Stimulated activated naive CD8-positive, alpha-beta T cell treated with anti-CD3 and anti-CD28 coated beads, Interleukin-15, Interleukin-2, amounts not matched to agents 100 ng/mL and 50 ng/mL, for 24 hours (primary cell): Measurements from ENCODE around the gene TET2.

Experiments
- H3K27ac Mint-ChIP-seq: one replicate; pipeline ENCODE4 v1.8.0; 2021; ENCODE audit warnings: mild to moderate bottlenecking, mixed read lengths
- H3K27me3 Mint-ChIP-seq: one replicate; pipeline ENCODE4 v1.8.0; 2021; ENCODE audit warnings: mixed read lengths
- H3K36me3 Mint-ChIP-seq: one replicate; pipeline ENCODE4 v1.8.0; 2021; ENCODE audit warnings: low read depth, mixed read lengths
- H3K4me1 Mint-ChIP-seq: one replicate; pipeline ENCODE4 v1.8.0; 2021; ENCODE audit warnings: low read depth, mixed read lengths
- H3K4me3 Mint-ChIP-seq: one replicate; pipeline ENCODE4 v1.8.0; 2021; ENCODE audit warnings: mild to moderate bottlenecking, mixed read lengths
- H3K9me3 Mint-ChIP-seq: one replicate; pipeline ENCODE4 v1.8.0; 2021; ENCODE audit warnings: mixed read lengths

Gene TET2

GRCh38 chr4:105150503-105150902 is 3.8 kb downstream of the TET2 start:
- H3K36me3 Mint-ChIP-seq: peaks cover 8% of the 10 kb centered on the region

GRCh38 chr4:105153749-105154148 is 7.1 kb downstream of the TET2 start:
- H3K4me3 Mint-ChIP-seq: no peak overlapping the region
- H3K27ac Mint-ChIP-seq: no peak overlapping the region
- H3K4me1 Mint-ChIP-seq: peaks cover 50% of the 10 kb centered on the region
- no peaks in the 10 kb centered on the region for H3K27me3 Mint-ChIP-seq
- H3K36me3 Mint-ChIP-seq: peaks cover 14% of the 10 kb centered on the region
- no peaks in the 10 kb centered on the region for H3K9me3 Mint-ChIP-seq

More at GRCh38 chr4:105150503-105150902, 3.8 kb downstream of the TET2 start:
- Mint-ChIP-seq H3K9me3 (no peaks in the 10 kb centered on the region), H3K4me1 (peaks cover 54% of the 10 kb centered on the region), H3K27ac (no peak overlapping the region), H3K4me3 (no peak overlapping the region), H3K27me3 (no peaks in the 10 kb centered on the region)

- H3K9me3 Mint-ChIP-seq: no peaks in the 10 kb centered on the region
- H3K4me1 Mint-ChIP-seq: peaks cover 42% of the 10 kb centered on the region
- H3K27ac Mint-ChIP-seq: no peak overlapping the region
- H3K4me3 Mint-ChIP-seq: no peak overlapping the region
- peaks cover 17% of the 10 kb centered on the region for H3K36me3 Mint-ChIP-seq
- no peaks in the 10 kb centered on the region for H3K27me3 Mint-ChIP-seq
Measured at GRCh38 chr4:105154576-105154975, 7.9 kb downstream of the TET2 start.

- H3K27me3 Mint-ChIP-seq: no peaks in the 10 kb centered on the region
- H3K9me3 Mint-ChIP-seq: no peaks in the 10 kb centered on the region
- peaks cover 37% of the 10 kb centered on the region for H3K4me1 Mint-ChIP-seq
- H3K27ac Mint-ChIP-seq: no peak overlapping the region
- peaks cover 17% of the 10 kb centered on the region for H3K36me3 Mint-ChIP-seq
- no peak overlapping the region for H3K4me3 Mint-ChIP-seq
Measured at GRCh38 chr4:105155426-105155825, 8.8 kb downstream of the TET2 start.

GRCh38 chr4:105158837-105159236 is 12.2 kb downstream of the TET2 start:
- H3K36me3 Mint-ChIP-seq: peaks cover 13% of the 10 kb centered on the region
- peaks cover 35% of the 10 kb centered on the region for H3K4me1 Mint-ChIP-seq
- no peak overlapping the region for H3K27ac Mint-ChIP-seq
- H3K4me3 Mint-ChIP-seq: no peak overlapping the region
- H3K27me3 Mint-ChIP-seq: no peaks in the 10 kb centered on the region
- H3K9me3 Mint-ChIP-seq: no peaks in the 10 kb centered on the region

- Mint-ChIP-seq H3K27me3 (no peaks in the 10 kb centered on the region), H3K27ac (no peak overlapping the region), H3K36me3 (peaks cover 14% of the 10 kb centered on the region), H3K4me1 (peaks cover 11% of the 10 kb centered on the region), H3K4me3 (no peak overlapping the region), H3K9me3 (no peaks in the 10 kb centered on the region)
Measured at GRCh38 chr4:105162123-105162796, 15.6 kb downstream of the TET2 start.

- peaks cover 26% of the 10 kb centered on the region for H3K36me3 Mint-ChIP-seq
- peaks cover 11% of the 10 kb centered on the region for H3K4me1 Mint-ChIP-seq
- H3K27ac Mint-ChIP-seq: no peak overlapping the region
- peaks cover 3% of the 10 kb centered on the region for H3K9me3 Mint-ChIP-seq
- no peak overlapping the region for H3K4me3 Mint-ChIP-seq
- H3K27me3 Mint-ChIP-seq: no peaks in the 10 kb centered on the region
Measured at GRCh38 chr4:105164548-105164947, 17.9 kb downstream of the TET2 start.

- H3K27me3 Mint-ChIP-seq: no peaks in the 10 kb centered on the region
- no peak overlapping the region for H3K27ac Mint-ChIP-seq
- H3K4me3 Mint-ChIP-seq: no peak overlapping the region
- H3K4me1 Mint-ChIP-seq: peaks cover 7% of the 10 kb centered on the region
- H3K36me3 Mint-ChIP-seq: peaks cover 36% of the 10 kb centered on the region
- H3K9me3 Mint-ChIP-seq: peaks cover 3% of the 10 kb centered on the region
Measured at GRCh38 chr4:105166066-105166465, 19.4 kb downstream of the TET2 start.

- Mint-ChIP-seq H3K27me3 (no peaks in the 10 kb centered on the region), H3K4me3 (no peak overlapping the region), H3K9me3 (peaks cover 16% of the 10 kb centered on the region), H3K36me3 (peaks cover 64% of the 10 kb centered on the region), H3K4me1 (no peaks in the 10 kb centered on the region), H3K27ac (no peak overlapping the region)
Measured at GRCh38 chr4:105170711-105171110, 24.0 kb downstream of the TET2 start.

GRCh38 chr4:105171912-105172311 is 25.2 kb downstream of the TET2 start:
- Mint-ChIP-seq H3K9me3 (peaks cover 24% of the 10 kb centered on the region), H3K27ac (no peak overlapping the region), H3K27me3 (no peaks in the 10 kb centered on the region), H3K4me1 (no peaks in the 10 kb centered on the region), H3K4me3 (no peak overlapping the region), H3K36me3 (peaks cover 75% of the 10 kb centered on the region)

GRCh38 chr4:105174098-105174497 is 27.4 kb downstream of the TET2 start:
- Mint-ChIP-seq H3K4me3 (no peak overlapping the region), H3K36me3 (peaks cover 69% of the 10 kb centered on the region), H3K9me3 (peaks cover 25% of the 10 kb centered on the region), H3K27me3 (no peaks in the 10 kb centered on the region), H3K27ac (no peak overlapping the region), H3K4me1 (peaks cover 15% of the 10 kb centered on the region)

GRCh38 chr4:105179539-105180401 is 33.1 kb downstream of the TET2 start:
- H3K27me3 Mint-ChIP-seq: no peaks in the 10 kb centered on the region
- H3K36me3 Mint-ChIP-seq: peaks cover 47% of the 10 kb centered on the region
- H3K4me3 Mint-ChIP-seq: no peak overlapping the region
- no peak overlapping the region for H3K27ac Mint-ChIP-seq
- peaks cover 19% of the 10 kb centered on the region for H3K9me3 Mint-ChIP-seq
- H3K4me1 Mint-ChIP-seq: peaks cover 43% of the 10 kb centered on the region

GRCh38 chr4:105181259-105181658 is 34.6 kb downstream of the TET2 start:
- H3K4me3 Mint-ChIP-seq: no peak overlapping the region
- peaks cover 52% of the 10 kb centered on the region for H3K4me1 Mint-ChIP-seq
- peaks cover 7% of the 10 kb centered on the region for H3K9me3 Mint-ChIP-seq
- H3K36me3 Mint-ChIP-seq: peaks cover 36% of the 10 kb centered on the region
- no peaks in the 10 kb centered on the region for H3K27me3 Mint-ChIP-seq
- H3K27ac Mint-ChIP-seq: no peak overlapping the region

- no peaks in the 10 kb centered on the region for H3K27me3 Mint-ChIP-seq
- peaks cover 28% of the 10 kb centered on the region for H3K36me3 Mint-ChIP-seq
- H3K4me3 Mint-ChIP-seq: no peak overlapping the region
- H3K27ac Mint-ChIP-seq: no peak overlapping the region
- peaks cover 59% of the 10 kb centered on the region for H3K4me1 Mint-ChIP-seq
- H3K9me3 Mint-ChIP-seq: peaks cover 1% of the 10 kb centered on the region
Measured at GRCh38 chr4:105182211-105182610, 35.5 kb downstream of the TET2 start.

- Mint-ChIP-seq H3K4me1 (peaks cover 63% of the 10 kb centered on the region), H3K27me3 (no peaks in the 10 kb centered on the region), H3K36me3 (peaks cover 30% of the 10 kb centered on the region), H3K9me3 (no peaks in the 10 kb centered on the region), H3K4me3 (no peak overlapping the region), H3K27ac (no peak overlapping the region)
Measured at GRCh38 chr4:105184316-105184980, 37.8 kb downstream of the TET2 start.
